Vagina (tissue), 2 donors: ENCODE results near the gene ATXN7L3. TPM values are rescaled to one million over a fixed set of nuclear protein-coding genes. Genes with fewer than 3 reads are reported as not detected.

Source experiments
- DNase-seq, 2 donors: peaks; one replicate each; pipeline ENCODE4 v3.0.0-alpha.2; 2017; ENCODE audit errors: extremely low spot score in 2 of 2
- H3K27ac ChIP-seq: fragments of 200-600 bp; sonication (generic); one replicate; pipeline ENCODE4 v1.5.1; 2019
- H3K27me3 ChIP-seq: fragments of 200-600 bp; sonication (generic); one replicate; pipeline ENCODE4 v1.5.1; 2019
- H3K36me3 ChIP-seq, 2 donors: fragments of 200-600 bp; sonication (generic); one replicate each; pipeline ENCODE4 v1.5.1; 2017 to 2019
- H3K4me1 ChIP-seq: fragments of 200-600 bp; sonication (generic); one replicate; pipeline ENCODE4 v1.5.1; 2019
- H3K4me3 ChIP-seq, 2 donors: fragments of 200-600 bp; sonication (generic); 1 replicate in 1 of 2; 2 replicates in 1 of 2; pipeline ENCODE4 v1.5.1; 2016 to 2019
- H3K9me3 ChIP-seq: fragments of 200-600 bp; sonication (generic); one replicate; pipeline ENCODE4 v1.5.1; 2019
- POLR2A ChIP-seq, 2 donors: fragments of 450-650 bp; IDR thresholded peaks; one replicate each; pipeline ENCODE4 v1.6.1; 2017; ENCODE audit warnings: antibody characterized with exemption in 2 of 2, mild to moderate bottlenecking in 2 of 2, moderate library complexity in 2 of 2
- POLR2AphosphoS5 ChIP-seq, 2 donors: sonication (generic); formaldehyde crosslinking; IDR thresholded peaks; one replicate each; pipeline ENCODE4 v1.9.0; 2017; ENCODE audit warnings: antibody characterized with exemption in 2 of 2, mild to moderate bottlenecking in 2 of 2, low read depth in 1 of 2; ENCODE audit not compliant: insufficient read depth in 1 of 2
- intact Hi-C: fragments of 100-400 bp; cut with DNase I; formaldehyde crosslinking; loops from one replicate; pipeline ENCODE4 v1.15.1; 2023
- total RNA-seq: library from RNA; depleted of rRNA; stranded (reverse); fragments of >200 nt; gene quantifications from one replicate; pipeline ENCODE4 v1.2.3, GENCODE V29; 2016
- TF ChIP-seq, protein P1 (sequence below), 3 experiments: fragments of 450-650 bp in 2 of 3; fragments of 200-600 bp in 1 of 3; sonication (generic) in 1 of 3; IDR thresholded peaks; one replicate each; pipeline ENCODE4 v1.5.1; 2017 to 2019; ENCODE audit warnings: antibody characterized with exemption in 3 of 3, mild to moderate bottlenecking in 2 of 3, moderate library complexity in 2 of 3

ATXN7L3 gene
- total RNA-seq, 1 donor from 2014 or later, result 27.3 TPM

DNA sequence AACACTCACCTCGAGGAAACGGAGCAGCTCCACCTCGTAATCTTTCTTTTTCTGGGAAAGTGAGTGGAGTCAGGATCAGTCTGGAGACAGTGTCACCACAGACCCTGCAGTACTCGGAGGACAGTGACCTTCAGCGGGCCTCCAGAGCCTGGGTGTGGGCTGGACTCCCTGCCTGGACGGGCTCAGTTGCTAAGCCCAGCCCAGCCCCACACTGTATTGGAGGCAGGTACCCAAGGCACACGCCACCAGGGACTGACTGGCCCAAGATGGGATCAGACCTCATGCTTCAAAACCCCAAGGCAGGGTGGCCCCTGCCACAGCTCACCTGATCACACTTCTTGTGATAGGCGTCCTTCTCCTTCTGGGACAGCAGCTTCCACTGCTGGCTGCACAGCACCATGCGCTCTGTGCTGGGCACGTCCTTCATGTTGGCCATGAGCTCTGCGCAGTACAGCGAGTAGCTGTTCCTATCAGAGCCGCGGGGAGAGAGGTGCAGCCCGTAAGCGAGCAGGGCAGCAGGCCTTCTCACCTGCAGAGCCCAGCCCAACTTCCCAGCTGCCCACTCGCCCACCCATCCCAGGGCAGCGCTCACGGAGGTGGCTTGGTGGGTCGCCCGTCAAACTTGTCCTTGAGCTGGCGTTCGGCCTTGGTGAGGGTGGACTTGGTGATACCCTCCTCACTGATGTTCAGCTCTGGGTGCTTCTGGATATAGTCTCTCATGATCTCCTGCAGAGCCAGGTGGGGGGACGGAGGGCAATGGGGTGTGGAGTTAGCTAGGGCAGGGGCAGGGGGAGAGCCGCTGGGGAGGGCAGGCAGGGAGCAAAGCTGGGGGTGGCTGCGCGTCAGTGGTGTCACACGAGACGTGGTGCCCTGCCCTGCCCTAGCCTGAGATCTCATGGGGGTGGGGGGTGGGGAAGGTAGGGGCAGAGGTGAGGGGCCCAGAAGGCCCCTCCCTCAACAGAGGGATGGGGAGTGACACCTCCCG is 11.9 kb upstream of the ATXN7L3 start:
- intact Hi-C loops, result loop anchor here (5.0 kb wide), 1 partner anchor 111 kb away; the partner anchor contains the start of gene SLC25A39
- no peaks in the 10 kb centered on the region for H3K9me3 ChIP-seq
- TF ChIP-seq, protein P1, sequence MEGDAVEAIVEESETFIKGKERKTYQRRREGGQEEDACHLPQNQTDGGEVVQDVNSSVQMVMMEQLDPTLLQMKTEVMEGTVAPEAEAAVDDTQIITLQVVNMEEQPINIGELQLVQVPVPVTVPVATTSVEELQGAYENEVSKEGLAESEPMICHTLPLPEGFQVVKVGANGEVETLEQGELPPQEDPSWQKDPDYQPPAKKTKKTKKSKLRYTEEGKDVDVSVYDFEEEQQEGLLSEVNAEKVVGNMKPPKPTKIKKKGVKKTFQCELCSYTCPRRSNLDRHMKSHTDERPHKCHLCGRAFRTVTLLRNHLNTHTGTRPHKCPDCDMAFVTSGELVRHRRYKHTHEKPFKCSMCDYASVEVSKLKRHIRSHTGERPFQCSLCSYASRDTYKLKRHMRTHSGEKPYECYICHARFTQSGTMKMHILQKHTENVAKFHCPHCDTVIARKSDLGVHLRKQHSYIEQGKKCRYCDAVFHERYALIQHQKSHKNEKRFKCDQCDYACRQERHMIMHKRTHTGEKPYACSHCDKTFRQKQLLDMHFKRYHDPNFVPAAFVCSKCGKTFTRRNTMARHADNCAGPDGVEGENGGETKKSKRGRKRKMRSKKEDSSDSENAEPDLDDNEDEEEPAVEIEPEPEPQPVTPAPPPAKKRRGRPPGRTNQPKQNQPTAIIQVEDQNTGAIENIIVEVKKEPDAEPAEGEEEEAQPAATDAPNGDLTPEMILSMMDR (IDR thresholded peaks at IDR 0.05), result no peak
- TF ChIP-seq POLR2A (IDR thresholded peaks at IDR 0.05) (no peak), POLR2AphosphoS5 (IDR thresholded peaks at IDR 0.05; ENCODE audit: insufficient read depth in 1 of 2, low read depth in 1 of 2) (no peak)
- no peak overlapping the region for H3K4me3 ChIP-seq
- peaks cover 31% of the 10 kb centered on the region for H3K4me1 ChIP-seq
- no peaks in the 10 kb centered on the region for H3K27me3 ChIP-seq
- H3K36me3 ChIP-seq, result peaks cover 0 to 68% of the 10 kb centered on the region in 2 donors
- H3K27ac ChIP-seq, result peak overlapping the region; percentile 66
- no peak for DNase-seq

DNA sequence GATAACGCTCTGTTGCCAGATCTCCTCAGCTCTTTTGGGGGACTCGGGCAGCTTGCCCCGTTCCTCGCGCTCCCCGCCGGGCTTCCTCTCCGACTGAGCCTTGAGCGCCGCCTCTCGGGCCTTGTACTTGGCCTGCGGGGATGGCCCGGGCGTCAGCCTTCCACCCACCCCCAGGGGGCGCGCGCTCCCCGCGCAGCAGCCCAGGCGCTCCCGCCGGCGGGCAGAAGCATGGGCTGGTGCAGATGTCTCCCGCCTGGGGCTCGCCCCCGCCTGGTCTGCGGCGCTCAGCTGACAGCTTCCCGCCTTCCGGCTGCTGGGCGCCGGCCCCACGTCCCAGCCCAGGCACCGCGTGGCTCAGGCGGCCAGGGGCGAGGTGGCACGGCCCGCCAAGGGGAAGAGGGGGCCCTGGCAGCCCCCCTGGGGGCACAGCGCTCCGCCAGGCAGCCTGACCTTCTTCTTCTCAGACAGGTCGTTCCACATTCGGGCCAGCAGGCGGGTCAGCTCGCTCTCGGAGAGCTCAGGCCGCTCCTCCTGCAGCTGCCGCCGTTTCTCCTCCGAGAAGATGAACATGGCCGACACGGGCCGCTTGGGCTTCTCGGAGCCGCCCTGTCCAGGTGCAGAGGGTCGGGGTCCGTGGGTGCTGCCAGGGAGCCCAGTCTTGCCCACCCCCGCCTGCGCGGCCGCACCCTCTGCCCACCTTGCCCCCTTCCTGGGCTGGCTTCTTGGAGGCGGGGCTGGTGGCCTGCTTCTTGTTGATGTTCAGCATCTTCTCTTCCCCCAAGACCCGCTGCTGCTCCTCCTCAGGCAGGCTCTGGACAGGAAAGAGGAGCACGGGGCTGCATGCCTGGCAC is 10.9 kb upstream of the ATXN7L3 start:
- no peak for DNase-seq

DNA sequence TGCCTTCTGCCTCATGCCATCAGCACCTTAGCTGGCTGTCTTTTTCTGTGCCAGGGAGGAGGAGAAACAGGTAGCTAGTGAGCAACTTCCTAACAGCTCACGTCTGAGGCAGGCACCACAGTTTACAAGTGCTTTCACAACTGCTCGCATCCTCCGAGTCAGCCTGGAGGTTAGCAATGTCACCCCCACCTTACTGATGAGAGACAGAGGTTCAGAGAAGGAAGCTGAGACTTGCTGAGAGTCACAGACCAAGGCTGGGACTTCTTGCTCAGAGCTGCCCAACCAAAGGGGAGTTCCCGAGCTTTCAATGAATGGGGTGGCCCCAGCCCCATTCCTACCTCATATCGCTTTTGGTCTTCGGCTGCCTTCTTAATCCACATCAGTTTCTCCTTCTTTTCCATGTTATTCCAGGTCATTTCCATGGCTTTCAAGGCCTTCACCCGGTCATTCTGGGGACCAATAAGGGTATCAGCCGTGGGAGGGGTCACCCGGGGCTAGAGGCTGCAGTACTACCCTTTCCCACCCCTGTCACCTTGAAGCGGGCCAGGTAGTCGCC is 10.2 kb upstream of the ATXN7L3 start:
- no peak for TF ChIP-seq POLR2AphosphoS5 (IDR thresholded peaks at IDR 0.05; ENCODE audit: insufficient read depth in 1 of 2, low read depth in 1 of 2)
- TF ChIP-seq POLR2A (IDR thresholded peaks at IDR 0.05), result no peak
- TF ChIP-seq, protein P1 (IDR thresholded peaks at IDR 0.05), result no peak

More for the DNA sequence above, 10.9 kb upstream of the ATXN7L3 start:
- intact Hi-C loops, result loop anchor here (5.0 kb wide), 1 partner anchor 112 kb away; the partner anchor contains the start of gene SLC25A39
- Histone ChIP-seq H3K27ac (peak overlapping the region; percentile 66), H3K9me3 (no peaks in the 10 kb centered on the region), H3K4me3 (peak overlapping the region in 1 of 2 donors; percentile 17), H3K27me3 (no peaks in the 10 kb centered on the region), H3K4me1 (peaks cover 27% of the 10 kb centered on the region), H3K36me3 (peaks cover 0 to 61% of the 10 kb centered on the region in 2 donors)
- peak in 1 of 2 donors; percentile 59 for TF ChIP-seq POLR2AphosphoS5 (IDR thresholded peaks at IDR 0.05; ENCODE audit: insufficient read depth in 1 of 2, low read depth in 1 of 2)
- TF ChIP-seq, protein P1 (IDR thresholded peaks at IDR 0.05), result peak; percentile 96 to 98 (median 98)
- TF ChIP-seq POLR2A (IDR thresholded peaks at IDR 0.05), result no peak

DNA sequence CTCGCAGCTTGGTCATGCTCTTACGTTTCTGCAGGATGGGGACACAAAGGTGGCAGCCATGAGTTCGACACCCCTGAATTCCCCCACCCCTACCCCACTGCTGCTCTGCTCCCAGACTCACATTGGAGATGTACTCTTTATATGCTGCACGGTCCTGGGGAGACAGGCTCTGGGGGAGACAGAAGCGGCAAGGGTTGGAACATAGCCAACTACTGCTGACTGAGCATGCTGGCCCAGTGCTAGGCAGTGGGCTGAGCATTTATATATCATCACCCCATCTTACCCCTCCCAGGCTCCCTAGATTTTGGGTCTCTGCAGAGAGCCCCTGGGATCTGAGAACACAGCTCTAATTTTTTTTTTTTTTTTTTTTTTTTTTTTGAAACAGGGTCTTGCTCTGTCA is 8.1 kb upstream of the ATXN7L3 start:
- no peak for TF ChIP-seq POLR2A (IDR thresholded peaks at IDR 0.05)
- TF ChIP-seq, protein P1 (IDR thresholded peaks at IDR 0.05), result no peak
- TF ChIP-seq POLR2AphosphoS5 (IDR thresholded peaks at IDR 0.05; ENCODE audit: insufficient read depth in 1 of 2, low read depth in 1 of 2), result no peak
- intact Hi-C loops, result no loop called here
- Histone ChIP-seq H3K9me3 (no peaks in the 10 kb centered on the region), H3K27me3 (no peaks in the 10 kb centered on the region), H3K4me1 (peaks cover 33% of the 10 kb centered on the region), H3K36me3 (peaks cover 0 to 47% of the 10 kb centered on the region in 2 donors), H3K4me3 (no peak overlapping the region), H3K27ac (no peak overlapping the region)
- no peak for DNase-seq

More for the DNA sequence above, 10.2 kb upstream of the ATXN7L3 start:
- Histone ChIP-seq H3K9me3 (no peaks in the 10 kb centered on the region), H3K27ac (peak overlapping the region; percentile 66), H3K36me3 (peaks cover 0 to 54% of the 10 kb centered on the region in 2 donors), H3K4me3 (no peak overlapping the region), H3K4me1 (peaks cover 27% of the 10 kb centered on the region), H3K27me3 (no peaks in the 10 kb centered on the region)
- DNase-seq, result no peak
- intact Hi-C loops, result loop anchor here (5.0 kb wide), 1 partner anchor 112 kb away; the partner anchor contains the start of gene SLC25A39
